Stimulated activated CD8-positive, alpha-beta memory T cell treated with anti-CD3 and anti-CD28 coated beads, Interleukin-2, amount 100 ng/mL, for 48 hours (primary cell): ENCODE data around the gene BICRA.
A peak's percentile ranks its signal among the peaks of the same experiment; 100 is the strongest.
"Not testable (repeated sequence)": the region's sequence is repeated elsewhere in the genome, so short reads cannot be mapped to it uniquely, and the experiment has no call there.

Experiments
- DNase-seq, 2 donors: peaks; one replicate each; pipeline ENCODE4 v3.0.0-alpha.2; 2020; ENCODE audit warnings: low read depth in 2 of 2

Gene BICRA

DNA sequence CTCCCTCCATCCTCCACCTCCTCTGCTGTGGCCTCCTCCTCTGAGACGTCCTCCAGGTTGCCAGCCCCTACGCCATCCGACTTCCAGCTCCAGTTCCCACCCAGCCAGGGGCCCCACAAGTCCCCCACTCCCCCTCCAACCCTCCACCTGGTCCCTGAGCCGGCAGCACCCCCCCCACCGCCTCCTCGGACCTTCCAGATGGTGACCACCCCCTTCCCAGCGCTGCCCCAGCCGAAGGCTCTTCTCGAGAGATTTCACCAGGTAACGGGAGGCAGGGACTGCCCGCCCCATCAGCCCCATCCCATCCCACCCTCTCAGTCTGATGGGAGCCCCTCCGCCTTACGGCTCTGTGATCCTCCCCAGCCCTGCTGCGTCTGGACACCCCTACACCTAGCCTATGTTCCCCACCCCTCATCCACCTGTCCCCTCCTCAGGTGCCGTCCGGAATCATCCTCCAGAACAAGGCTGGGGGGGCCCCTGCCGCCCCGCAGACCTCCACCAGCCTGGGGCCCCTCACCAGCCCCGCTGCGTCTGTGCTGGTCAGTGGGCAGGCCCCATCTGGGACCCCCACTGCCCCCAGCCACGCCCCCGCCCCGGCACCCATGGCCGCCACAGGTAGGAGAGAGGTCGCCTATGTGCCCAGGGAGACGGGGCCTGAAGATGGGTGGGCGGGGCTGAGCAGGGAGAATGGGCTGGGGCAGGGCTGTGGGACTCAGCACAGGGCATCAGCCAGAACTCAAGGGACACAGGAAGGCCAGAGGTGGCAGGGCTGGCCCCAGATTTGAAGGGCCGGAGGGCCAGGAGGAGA, 85.7 kb downstream of the BICRA start:
- DNase-seq, result no peak

DNA sequence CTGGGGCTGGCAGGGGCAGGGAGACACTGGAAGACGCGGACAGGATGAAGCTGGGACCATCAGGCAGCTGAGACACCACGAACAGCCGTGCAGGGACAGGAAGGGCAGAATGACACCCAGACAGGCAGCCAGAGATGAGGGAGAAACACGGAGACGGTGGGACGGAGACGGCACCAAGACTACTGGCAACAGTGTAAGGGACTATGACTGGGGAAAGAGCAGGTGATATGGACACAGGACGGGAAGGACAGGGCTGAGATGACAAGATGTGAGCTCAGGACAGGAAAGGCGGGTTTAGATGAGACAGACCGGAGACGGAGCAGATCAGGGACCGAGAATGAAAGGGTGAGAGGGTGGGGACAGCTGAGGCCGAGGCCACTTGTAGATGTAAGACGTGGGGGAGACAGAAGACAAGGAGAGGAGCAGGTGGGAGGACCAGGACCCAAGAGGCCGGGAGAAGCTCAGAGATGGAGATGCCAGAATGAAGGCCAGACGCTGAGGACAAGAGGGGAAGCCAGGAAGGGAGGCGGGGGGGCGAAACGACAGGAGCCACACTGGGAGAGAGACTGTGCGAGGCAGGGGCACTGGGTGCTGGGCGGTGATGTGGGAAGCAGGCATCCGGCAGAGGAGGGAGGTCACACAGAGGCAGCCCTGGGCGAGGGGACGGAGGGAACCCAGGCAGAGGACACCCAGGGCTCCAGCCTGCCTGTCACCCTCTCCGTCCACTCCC, 86.8 kb downstream of the BICRA start:
- no peak for DNase-seq

GRCh38 chr19:47696635-47697034, 87.7 kb downstream of the BICRA start:
- no peak for DNase-seq

DNA sequence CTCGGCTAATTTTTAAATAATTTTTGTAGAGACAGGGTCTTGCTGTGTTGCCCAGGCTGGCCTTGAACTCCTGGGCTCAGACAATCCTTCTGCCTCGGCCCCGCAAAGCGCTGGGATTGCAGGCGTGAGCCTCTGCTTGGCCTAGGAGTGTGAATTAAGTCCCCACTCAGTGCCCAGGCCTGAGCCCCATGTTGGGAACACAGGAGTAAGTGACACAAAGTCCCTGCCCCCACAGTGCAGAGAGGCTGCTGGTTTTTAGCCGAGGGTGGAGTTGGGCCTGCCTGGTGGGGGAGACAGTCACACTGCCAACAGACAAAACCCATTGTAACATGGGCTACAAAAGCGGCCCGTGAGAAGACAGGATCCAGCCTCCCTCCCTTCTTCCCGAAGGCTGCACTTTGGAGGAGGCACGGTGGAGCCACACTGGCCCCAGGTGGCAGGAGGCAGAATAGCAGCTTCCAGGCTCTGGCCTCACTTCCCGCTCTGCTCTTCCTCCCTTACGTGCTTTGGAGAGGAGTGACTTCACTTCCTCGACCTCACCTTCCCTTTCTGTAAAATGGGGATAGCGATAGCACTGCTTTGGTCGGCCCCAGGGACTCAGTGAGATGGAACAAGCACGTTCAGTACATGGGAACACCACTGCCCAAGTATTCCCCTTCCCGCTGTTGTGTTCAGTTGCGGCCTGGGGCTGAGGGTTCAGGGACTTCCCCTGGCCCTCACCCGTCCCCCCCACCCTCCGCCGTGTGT, 89.1 kb downstream of the BICRA start:
- peak; percentile 27 to 36 for DNase-seq

DNA sequence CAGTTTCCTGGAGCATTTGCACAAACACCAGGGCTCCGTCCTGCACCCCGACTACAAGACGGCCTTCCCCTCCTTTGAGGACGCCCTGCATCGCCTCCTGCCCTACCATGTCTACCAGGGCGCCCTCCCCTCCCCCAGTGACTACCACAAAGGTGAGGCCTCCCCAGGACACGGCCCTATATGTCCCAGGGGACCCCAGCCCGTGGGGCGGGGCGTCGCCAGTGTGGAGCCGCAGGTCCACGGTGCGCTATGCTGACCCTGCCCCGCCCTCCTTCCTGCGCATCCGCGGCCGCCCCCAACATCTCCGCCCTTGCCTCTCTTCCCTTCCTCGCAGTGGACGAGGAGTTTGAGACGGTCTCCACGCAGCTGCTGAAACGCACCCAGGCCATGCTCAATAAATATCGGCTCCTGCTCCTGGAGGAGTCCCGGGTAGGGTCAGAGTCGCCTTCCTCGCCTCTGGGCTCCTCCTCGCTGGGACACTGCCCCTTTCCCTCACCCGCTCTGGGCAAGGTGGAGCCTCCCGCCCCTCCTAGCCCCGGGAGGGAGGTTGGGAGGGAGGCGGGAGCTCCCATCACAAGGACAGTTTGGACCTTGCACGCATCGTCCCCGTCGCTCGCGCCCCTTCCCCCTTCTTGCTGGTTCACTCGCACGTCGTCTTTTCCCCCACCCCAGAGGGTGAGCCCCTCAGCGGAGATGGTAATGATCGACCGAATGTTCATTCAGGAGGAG, 89.9 kb downstream of the BICRA start:
- DNase-seq, result no peak

- DNase-seq, result peak; percentile 26 to 52
Observed at GRCh38 chr19:47699360-47699917, 90.5 kb downstream of the BICRA start.

- DNase-seq, result no peak
Observed at GRCh38 chr19:47700934-47701716, 92.2 kb downstream of the BICRA start.

GRCh38 chr19:47701717-47702552, 93.0 kb downstream of the BICRA start:
- no peak for DNase-seq

DNA sequence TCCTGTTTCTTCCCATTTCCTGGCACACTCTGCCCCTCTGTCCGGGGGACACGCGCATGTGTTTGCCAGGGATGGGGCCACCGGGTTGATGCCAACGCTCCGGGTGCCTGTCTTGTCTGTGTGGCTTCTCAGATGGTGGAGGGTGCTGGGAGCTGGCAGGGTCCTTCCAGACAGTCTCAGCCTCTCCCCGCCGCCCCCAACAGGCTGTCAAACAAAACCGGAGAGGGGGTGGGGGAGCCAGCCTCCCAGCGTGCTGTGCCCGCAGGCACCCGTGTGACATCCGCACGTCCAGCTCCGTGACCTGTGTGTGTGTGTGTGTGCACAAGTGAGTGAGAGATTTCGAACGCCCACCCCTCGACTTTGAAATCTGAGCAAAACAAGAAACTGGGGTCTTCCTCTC, 93.7 kb downstream of the BICRA start:
- no peak for DNase-seq

DNA sequence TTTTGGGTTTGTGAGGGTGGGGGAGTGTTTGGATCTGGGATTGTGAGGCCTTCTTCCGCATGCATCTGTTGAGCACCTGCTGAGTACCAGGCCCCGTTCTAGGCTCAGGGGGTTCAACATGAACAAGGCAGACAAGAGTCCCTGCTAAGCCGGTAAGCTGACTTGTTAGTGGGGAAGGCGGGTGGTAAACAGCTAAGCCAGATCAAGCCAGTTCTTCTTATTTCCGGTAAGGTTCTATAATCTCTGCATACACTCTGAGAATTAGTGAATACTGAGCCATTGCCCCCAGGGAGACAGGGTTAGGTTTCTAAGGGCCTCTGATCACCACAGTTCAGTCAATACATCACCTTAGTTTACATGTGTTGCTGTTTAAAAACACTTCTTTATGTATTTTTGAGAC, 94.4 kb downstream of the BICRA start:
- no peak for DNase-seq

DNA sequence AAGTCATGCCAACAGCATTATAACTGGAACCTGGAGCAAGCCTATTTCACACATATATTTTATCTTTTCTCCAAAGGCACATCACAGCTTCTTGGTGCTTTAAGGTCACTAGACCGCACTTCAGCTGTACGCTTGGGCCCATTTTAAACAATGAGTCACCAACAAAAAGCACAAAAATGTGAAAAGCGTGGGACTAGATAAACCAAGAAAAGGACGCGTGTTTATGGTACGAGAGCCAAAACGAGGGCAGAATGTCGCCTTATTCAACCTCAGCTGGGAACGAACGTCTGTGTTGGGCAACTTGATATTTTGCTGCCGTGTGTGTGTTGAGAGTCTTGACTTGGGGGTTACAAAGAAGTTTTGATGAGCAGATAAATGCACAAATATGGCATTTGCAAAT, 95.1 kb downstream of the BICRA start:
- no peak for DNase-seq

GRCh38 chr19:47704656-47705055, 95.7 kb downstream of the BICRA start:
- no peak for DNase-seq

DNA sequence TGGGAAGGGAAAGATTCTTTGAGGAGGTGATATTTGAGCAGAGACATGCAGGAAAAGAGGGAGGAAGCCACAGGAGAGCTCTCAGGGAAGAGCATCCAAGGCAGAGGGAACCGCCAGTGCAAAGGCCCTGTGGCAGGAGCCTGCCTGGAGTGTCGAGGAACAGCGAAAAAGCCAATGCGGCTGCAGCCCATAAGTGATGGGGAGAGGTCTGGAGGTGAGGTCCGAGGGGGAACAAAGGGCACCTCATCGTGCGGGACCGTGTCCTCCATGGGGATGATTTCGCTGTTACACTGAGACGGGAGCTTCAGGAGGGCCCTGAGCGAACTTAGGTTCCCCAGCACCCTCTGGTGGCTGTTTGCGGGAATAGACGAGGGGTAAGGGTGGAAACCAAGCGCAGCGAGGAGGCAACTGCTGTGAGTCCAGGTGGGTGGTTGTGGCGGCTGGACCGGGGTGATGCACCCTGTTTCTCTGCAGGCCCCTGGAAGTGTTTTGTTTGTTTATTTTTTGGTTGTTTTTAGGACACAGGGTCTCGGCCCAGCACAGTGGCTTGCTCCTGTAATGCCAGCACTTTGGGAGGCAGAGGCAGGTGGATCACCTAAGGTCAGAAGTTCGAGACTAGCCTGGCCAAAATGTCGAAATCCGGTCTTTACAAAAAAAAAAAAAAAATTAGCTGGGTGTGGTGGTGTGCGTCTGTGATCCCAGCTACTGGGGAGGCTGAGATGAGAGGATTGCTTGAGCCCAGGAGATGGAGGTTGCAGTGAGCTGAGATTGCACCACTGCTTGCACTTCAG, 98.4 kb downstream of the BICRA start:
- DNase-seq, result peak; percentile 61 to 77

DNA sequence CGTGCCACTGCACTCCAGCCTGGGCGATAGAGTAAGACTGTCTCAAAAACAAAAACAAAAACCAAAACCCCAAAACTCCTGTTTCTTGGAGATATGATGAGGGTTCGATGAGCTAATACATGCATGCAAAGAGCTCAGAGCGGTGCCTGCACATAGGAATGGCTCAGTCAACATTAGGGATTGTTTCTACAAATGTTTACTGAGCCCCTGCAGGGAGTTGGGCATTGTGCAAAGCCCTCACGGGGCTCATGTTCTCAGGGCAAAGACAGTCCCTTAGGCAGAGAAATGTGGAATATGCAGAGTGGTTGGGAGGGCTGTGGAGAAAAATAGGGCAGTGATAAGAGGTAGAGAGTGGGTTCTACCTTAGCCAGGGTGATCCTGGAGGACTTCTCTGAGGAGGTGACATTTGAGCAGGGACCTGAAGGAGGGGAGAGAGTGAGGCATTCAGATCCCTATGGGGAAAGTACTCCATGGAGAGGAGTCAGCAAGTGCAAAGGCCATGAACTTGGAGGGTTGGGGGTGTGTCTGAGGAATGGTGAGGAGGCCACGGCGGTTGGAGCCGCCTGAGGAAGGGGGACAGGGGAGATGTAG, 102.8 kb downstream of the BICRA start:
- no peak for DNase-seq

GRCh38 chr19:47713046-47714021, 104.4 kb downstream of the BICRA start, which contains the start of gene EHD2:
Gene EHD2 (plus strand): TSS chr19:47713422. CDS start chr19:47716613, 3,191 bp downstream.
- peak; percentile 41 to 46 for DNase-seq

DNA sequence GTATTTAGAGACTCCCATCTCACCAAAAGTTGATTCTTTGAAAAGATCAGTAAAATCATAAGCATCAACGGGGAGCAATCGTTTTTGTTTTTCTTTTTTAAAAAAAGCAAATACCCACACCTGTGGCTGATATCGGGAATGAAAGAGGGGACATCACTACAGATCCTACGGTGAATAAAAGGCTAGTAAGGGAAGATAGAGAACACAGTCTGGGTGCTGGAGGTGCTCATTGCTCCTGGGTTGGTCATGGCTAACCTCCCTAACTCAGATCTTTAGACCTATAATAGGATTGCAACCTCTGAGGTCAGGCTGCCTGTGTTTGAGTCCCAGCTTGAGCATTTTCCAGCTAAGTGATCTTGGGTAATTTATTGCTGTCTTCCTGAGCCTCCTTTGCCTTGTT, 105.4 kb downstream of the BICRA start:
- DNase-seq, result no peak

DNA sequence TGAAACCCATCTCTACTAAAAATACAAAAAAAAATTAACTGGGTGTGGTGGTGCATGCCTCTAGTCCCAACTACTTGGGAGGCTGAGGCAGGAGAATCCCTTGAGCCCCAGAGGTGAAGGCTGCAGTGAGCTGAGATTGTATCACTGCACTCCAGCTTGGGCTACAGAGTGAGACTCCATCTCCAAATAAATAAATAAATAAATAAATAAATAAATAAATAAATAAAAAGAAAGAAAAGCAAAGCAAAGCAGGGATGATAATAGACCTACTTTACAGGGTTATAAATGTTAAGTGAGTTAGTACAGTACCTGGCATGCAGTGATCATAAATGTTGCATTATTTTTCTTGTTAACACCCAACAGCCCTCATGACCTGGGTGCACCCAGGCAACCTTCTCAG, 105.9 kb downstream of the BICRA start:
- not testable (repeated sequence) for DNase-seq
